ENCODE measurements around the gene PCYT1A. TPM values are rescaled to one million over a fixed set of nuclear protein-coding genes. Genes with fewer than 3 reads are reported as not detected.
"Not testable (repeated sequence)": the region's sequence is repeated elsewhere in the genome, so short reads cannot be mapped to it uniquely, and the experiment has no call there.

Gene PCYT1A
- total RNA-seq, 1 donor from 2014 or later = 22.2 TPM

DNA sequence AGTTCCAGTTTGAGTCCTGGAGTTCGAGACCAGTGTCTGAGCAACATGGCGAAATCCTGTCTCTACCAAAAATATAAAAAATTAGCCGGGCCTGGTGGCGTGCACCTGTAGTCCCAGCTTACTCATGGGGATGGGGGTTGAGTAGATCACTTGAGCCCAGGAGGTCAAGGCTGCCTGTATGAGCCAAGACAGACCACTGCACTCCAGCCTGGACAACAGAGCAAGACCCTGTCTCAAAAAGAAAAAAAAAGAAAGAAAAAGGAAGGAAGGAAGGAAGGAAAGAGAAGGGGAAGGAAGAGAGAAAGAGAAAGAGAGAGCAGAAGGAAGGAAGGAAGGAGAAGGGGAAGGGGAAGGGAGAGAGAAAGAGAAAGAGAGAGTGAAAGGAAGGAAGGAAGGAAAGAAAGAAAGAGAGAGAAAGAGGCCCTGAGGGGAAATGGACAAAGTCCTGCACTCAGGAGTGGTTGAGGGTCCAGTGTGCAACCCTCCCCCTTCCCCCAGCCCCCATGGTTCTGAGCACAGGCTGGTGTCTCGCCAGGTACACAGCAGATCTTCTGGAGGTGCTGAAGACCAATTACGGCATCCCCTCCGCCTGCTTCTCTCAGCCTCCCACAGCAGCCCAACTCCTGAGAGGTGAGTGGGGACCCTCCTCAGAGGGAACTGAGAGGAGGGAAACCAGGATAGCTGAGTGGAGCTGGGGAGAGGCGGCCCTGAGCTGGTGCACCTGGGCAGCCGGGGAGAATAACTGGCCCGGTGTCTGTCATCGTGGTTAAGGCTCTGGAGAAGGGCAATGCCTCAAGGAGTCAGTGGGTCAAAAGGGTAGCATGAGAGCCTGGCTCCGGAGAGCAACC is 70.0 kb downstream of the PCYT1A start:
- DNase-seq (ENCODE audit: low spot score) (no peak), ATAC-seq (no peak)

DNA sequence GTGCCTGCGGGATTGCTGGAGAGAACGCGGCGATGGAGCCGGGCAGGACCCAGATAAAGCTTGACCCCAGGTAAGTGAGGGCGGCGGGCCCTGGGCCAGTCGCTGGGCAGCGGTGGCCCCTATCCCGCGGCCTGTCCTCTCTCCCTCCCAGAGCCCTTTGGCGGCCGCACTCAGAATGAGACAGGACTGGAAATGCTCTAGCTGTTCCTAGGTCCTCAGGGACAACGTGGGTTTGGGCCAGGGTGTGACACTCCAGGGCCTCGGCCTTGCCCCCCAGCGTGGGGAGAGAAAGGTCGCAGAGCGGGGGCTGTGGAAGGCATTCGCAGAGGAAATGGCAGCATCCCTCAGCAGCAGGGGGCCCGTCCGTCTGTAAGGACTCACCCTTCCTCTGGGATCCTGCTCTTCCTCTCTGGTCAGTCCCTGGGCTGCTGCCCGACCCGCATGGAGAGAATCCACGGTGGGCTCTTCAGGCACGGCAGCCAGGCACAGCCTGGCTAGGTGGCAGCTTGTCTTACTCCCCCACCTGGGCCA is 70.8 kb downstream of the PCYT1A start:
- DNase-seq (ENCODE audit: low spot score) (peak; percentile 59), ATAC-seq (peak; percentile 76)

GRCh38 chr3:196216089-196216564 is 71.4 kb downstream of the PCYT1A start, which contains the start of gene SLC51A:
Gene SLC51A, plus strand, starts transcription at chr3:196216534. Its CDS starts 179 bp downstream, at chr3:196216713.
- peak; percentile 78 for ATAC-seq
- peak; percentile 80 for DNase-seq (ENCODE audit: low spot score)

GRCh38 chr3:196215493-196216020 is 72.0 kb downstream of the PCYT1A start:
- no peak for DNase-seq (ENCODE audit: low spot score)
- ATAC-seq = no peak

DNA sequence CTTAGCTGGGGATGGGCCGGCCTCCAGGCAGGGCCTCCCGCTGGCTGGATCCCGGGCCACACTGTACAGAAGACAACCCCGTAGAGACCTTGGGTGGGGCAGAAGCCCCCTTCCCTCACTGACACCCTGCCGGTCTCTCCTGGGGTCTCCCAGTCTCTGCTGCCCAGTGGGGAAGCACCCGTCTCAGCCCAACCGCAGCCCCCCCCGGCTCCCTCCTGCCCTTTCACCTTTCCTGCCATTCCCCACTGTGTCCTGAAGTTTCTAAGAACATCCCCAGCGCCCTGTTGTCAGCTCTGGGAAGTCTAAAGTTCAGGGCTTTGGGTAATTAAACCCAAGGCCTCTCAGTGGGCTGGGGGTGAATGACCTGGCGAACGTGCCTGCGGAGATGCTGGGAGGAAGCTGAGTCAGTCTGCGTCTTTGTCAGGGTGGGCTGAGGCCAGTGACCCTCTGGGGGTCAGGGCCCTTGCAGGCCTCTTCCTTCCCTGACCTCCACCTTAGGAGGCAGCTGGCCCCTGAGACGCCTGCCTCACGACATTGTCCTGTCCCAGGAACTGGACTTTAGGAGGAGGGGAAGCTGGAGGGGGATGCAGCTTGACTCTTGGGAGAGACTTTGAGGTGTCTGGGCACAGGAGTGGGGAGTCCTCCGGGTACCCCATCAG is 72.6 kb downstream of the PCYT1A start:
- ATAC-seq (peak; percentile 52), DNase-seq (ENCODE audit: low spot score) (peak; percentile 72)

GRCh38 chr3:196210673-196211556 is 76.6 kb downstream of the PCYT1A start, which contains the start of gene ZDHHC19:
Gene ZDHHC19, minus strand, starts transcription at chr3:196211400. Its CDS starts 85 bp downstream, at chr3:196211315.
- ATAC-seq = no peak
- DNase-seq (ENCODE audit: low spot score) = no peak

- not testable (repeated sequence) for ATAC-seq
Observed at GRCh38 chr3:196209944-196210672, 77.4 kb downstream of the PCYT1A start.

GRCh38 chr3:196208942-196209695 is 78.4 kb downstream of the PCYT1A start:
- no peak for DNase-seq (ENCODE audit: low spot score)
- peak; percentile 5 for ATAC-seq

More at GRCh38 chr3:196209944-196210672, 77.4 kb downstream of the PCYT1A start:
- not testable (repeated sequence) for DNase-seq (ENCODE audit: low spot score)

DNA sequence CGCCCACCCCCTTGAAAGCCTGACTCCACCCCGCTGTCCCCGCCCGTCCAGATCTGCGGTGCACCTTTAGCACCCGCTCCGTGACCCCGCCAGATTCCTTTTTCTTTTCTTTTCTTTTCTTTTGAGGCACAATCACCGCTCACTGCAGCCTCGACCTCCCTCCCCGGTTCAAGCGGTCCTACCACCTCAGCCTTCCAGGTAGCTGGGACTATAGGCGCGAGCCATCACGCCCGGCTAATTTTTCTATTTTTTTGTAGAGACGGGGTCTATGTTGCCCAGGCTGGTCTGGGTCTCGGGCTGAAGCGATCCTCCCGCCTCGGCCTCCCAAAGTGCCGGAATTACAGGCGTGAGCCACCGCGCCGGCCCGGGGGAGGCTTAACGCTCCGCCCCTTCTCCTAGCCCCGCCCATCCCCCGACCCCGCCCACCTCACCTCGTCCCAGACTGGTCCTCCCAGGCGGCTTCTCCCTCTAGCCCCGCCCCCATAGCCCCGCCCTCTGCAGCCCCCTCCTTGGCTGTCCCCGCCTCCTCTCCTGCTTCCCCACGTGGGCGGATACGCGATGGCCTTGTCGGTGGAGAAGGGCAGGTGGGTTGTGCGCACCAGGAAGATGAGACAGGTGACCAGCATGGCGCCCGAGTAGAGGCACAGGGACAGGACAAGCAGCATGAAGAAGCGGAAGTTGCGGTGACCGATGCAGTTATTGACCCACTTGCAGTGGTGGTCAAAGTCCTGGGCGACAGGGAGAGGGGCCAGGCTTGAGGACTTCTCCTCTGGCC is 79.5 kb downstream of the PCYT1A start:
- ATAC-seq = peak; percentile 82
- DNase-seq (ENCODE audit: low spot score) = peak; percentile 70

DNA sequence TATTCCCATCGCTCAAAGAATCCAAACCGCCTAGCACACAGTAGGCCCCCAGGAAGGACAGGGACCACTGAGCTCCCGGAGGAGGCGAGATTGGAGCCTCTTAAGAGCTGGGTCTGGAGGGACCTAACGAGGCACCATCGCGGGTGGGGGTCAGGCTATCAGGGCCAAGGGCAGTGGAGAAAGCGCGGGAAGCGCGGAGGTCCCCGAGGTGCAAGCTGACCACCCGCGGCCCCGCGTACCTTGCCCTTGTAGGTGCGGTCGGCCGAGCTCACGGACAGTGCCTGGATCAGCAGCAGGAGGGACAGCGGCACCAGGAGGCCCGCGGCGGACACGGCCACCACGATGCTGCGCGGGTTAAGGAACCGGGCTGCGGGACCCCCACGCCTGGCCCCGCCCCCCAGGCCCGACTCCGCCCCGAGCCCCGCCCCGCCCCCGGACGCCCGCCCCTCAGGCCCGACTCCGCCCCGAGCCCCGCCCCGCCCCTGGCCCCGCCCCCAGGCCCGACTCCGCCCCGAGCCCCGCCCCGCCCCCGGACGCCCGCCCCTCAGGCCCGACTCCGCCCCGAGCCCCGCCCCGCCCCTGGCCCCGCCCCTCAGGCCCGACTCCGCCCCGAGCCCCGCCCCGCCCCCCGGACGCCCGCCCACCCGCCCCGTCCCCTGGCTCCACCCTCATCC is 80.2 kb downstream of the PCYT1A start:
- ATAC-seq = peak; percentile 32

GRCh38 chr3:196205442-196206205 is 81.9 kb downstream of the PCYT1A start:
- ATAC-seq; DNase-seq (ENCODE audit: low spot score): not testable (repeated sequence)

More for the DNA sequence above, 80.2 kb downstream of the PCYT1A start:
- DNase-seq (ENCODE audit: low spot score) = peak; percentile 60

- ATAC-seq (no peak), DNase-seq (ENCODE audit: low spot score) (no peak)
Observed at GRCh38 chr3:196203846-196204245, 83.7 kb downstream of the PCYT1A start.

DNA sequence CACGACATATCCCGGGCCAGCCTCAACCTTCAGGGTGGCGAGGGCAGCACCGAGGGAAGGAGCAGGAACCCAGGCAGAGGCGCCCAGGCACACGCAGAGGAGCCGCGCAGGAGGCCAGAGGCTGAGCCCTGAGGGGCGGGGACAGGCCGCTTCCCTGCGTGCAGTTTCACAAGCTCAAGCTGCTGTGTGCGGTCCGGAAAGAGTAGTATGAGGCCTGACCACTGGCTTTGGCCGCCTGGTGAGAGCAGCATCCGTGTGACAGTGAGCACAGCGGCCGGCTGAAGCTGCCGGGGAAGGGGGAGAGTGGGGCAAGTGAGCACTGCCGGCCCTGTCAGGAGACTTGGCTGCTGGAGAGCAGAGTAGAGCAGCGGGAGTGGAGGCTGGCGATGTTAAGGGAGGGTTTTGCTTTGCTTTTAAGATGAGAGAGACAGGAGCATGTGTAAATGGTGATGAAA is 85.0 kb downstream of the PCYT1A start:
- ATAC-seq = peak; percentile 20
- DNase-seq (ENCODE audit: low spot score) = no peak

GRCh38 chr3:196198771-196199753 is 88.5 kb downstream of the PCYT1A start:
- DNase-seq (ENCODE audit: low spot score) (no peak), ATAC-seq (peak; percentile 41)

- no peak for ATAC-seq
- no peak for DNase-seq (ENCODE audit: low spot score)
Observed at GRCh38 chr3:196198081-196198675, 89.3 kb downstream of the PCYT1A start.
